ENCODE results near the gene GAL.

The GAL gene

GRCh38 chr11:68659158-68659921 lies 25.0 kb upstream of the GAL start:
- DNase-seq = no peak

DNA sequence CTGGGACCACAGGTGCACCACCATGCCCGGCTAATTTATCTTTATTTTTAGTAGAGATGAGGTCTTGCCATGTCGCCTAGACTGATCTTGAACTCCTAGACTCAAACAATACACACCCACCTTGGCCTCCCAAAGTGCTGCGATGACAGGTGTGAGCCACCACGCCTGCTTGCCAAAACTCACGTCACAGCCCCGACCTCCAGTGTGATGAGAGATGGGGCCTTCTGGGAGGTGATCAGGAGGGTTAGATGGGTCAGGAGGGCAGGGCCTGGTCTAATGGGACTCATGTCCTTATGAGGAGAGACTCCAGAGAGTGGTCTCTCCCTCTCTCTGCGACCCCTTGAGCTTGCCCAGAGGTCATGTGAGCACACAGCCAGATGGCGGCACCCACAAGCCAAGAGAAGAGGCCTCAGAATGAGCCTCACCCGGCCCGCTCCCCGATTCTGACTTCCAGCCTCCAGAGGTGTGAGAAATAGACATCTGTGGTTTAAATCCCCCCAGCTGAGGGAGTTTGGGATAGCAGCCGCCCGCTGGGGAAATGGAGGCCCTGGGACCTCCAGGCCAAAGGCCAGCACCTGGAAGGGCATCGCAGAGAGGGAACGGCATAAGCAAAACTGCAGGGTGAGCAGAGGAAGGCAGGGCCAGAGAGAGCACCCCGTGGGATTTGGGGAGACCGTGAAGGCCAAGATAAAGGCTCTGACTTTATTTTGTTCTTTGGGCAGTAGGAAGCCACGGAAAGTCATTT lies 24.1 kb upstream of the GAL start:
- no peak for DNase-seq

- no peak for DNase-seq
Measured at GRCh38 chr11:68661014-68661413, 23.3 kb upstream of the GAL start.

GRCh38 chr11:68661697-68662603 lies 22.4 kb upstream of the GAL start:
- DNase-seq = no peak

DNA sequence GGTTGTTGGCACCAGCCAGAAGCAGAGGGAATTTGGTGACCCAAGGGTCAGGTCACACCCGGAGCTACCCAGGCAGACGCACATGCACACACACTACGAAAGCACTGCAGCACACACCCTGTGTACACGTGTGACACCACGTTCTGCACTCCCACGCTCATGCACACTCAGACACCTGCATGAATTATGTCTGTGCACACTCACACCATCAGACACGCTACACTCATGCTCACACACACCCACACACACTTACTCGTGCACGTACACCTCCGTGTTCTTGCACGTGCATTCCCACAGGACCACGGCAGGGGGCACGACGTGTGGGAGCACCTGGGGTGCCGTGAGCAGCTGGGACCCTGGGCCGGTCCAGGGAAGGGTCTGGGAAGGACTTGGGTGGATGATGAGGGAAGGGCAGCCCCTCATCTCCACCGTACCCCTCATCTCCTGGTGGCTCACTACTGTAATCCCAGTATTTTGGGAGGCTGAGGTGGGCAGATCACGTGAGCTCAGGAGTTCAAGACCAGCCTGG lies 20.8 kb upstream of the GAL start:
- DNase-seq = no peak

- DNase-seq = no peak
Measured at GRCh38 chr11:68664141-68664540, 20.2 kb upstream of the GAL start.

DNA sequence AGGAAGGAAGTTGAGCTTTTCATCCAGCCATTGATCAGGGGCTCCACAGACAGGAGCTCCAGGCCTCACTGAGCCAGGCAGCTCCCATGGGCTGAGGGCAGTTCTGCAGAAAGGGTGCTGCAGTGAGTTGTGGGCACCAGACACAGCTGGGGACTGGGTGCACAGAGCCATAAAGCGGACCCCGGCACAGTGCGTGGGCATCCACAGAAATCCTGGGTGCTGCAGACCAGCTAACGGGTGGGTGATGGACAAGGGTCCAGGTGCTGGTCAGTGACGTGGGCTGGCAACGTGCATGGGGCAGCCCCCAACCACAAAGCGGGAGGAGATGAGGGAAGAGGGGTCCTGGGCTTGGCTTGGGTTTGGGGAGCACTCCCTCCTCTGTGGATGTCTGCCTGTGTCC lies 19.4 kb upstream of the GAL start:
- DNase-seq = no peak

- no peak for DNase-seq
Measured at GRCh38 chr11:68665436-68665835, 18.9 kb upstream of the GAL start.

GRCh38 chr11:68666849-68667248 lies 17.5 kb upstream of the GAL start:
- no peak for DNase-seq

DNA sequence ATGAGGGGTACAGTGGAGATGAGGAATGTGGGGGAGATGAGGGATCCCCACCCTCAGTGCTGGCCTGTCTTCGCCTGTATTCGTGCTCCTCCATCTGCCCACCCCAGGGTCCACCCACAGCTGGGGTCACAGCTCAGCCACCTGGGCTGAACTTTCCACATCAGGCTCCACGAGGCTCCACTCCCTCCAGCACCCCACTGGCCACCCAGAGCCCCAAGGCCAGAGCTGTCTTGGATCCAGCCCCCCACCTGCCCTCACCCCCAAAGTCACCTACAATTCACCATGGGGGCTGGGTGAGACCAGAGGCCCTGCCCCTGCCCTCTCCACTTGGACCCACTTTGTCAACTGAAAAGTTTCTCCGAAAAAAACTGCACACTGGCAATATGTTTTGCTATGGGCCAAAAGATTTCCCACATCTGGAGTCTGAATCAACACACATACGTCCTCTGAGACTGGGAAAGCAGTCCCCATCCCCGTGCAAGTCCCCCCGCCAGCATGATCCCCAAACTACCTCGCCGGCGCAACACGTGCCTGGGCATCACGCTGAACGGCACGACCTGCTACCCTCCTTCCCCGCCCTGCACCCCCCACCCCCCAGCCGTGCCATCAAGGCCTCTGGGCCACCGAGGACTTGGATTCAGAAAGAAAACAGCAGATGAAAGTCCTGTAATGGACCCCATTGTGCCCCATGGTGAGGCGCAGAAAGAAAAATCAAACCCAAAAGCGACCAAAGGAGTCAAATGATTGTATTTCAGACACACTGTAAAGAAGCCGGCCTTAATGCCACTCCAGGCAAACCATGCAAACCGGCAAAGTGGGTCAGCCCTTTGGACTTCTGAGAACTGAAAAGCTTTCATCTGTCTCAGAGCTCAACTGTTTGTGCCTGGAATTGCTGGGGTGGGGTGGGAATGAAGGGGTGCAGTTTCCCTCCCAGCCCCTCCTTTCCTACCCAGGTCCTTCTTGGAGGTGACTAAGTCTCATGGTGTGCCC lies 16.5 kb upstream of the GAL start:
- DNase-seq = no peak

- DNase-seq = no peak
Measured at GRCh38 chr11:68669301-68670090, 14.8 kb upstream of the GAL start.

GRCh38 chr11:68670208-68670992 lies 13.9 kb upstream of the GAL start:
- DNase-seq = no peak

DNA sequence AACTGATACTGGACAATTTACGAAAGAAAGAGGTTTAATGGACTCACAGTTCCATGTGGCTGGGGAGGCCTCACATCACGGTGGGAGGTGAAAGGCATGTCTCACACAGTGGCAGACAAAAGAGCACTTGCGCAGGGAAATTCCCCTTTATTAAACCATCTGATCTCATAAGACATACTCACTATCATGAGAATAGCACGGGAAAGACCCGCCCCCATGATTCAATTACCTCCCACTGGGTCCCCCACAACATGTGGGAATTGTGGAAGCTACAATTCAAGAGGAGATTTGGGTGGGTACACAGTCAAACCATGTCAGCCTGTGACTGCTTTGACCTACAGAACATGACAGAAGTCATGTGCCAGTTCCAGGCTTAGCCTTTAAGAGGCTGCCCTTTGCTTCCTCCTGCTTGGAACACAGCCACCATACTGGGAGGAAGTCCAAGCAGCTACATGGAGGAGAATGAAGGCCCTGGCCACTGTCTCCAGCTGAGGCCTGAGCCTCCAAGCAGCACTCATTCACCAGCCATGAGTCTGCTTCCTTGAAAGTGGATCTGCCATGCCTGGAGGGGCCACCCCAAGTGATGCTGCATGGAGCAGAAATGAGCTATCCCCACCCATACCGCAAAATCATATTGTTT lies 10.9 kb upstream of the GAL start:
- DNase-seq = no peak

DNA sequence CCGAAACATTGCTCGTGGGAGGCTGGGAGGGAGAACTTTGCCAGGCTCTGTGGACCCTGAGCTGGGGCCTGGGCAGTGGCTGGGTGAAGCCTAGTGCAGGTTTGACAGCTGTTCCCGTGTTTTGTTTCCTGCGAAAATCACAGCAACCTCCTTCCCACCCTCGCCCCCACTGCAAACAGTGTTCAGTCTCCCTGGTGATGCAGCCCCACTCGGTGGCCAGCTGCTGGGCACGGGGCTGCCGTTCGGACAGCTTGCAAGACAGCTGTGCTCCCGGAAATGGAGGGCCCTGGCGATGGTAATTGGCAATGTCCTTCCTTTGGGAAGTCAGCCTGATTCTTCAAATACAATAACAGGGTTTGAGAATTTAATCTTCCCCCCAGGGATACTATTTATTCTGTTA lies 10.4 kb upstream of the GAL start:
- no peak for DNase-seq

- no peak for DNase-seq
Measured at GRCh38 chr11:68674461-68674860, 9.9 kb upstream of the GAL start.

DNA sequence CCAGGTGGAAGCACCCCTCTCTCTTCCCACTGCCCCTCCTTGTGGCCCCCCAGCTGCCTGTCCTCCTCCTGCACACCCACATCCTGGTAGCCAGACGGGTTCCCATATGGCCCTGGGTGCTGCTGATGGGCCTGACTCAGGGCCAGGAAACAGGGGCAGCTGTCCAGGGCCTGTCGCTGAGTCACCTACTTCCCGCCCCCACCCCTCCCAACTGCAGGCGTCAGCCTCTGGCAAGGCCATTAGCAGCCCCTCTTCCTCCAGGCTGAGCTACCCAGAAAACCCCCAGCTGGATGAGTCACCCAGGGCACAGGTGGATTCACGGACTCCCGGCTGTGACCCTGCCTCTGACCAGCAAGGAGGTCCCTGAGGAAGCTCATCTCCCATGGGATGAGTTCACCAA lies 6.9 kb upstream of the GAL start:
- no peak for DNase-seq

DNA sequence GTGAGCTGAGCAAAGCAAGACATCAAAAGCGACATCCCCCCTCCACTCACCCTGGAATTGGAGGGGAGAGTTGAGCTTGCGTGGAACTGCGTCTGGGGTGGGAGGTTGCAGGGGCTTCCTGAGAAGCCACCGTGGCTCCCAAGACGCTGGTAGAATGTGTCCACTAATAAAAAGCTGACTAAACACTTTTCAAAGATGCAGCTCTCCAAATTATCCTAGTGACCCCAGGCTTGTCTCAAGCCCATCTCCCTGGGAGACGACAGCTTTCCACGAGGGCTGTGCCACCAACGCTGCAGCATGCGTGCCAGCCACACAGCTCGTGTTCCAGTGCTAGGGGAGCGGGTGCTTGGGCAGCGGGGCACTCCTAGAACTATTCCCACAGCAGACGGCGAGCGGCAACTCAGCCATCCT lies 6.3 kb upstream of the GAL start:
- no peak for DNase-seq

- DNase-seq = no peak
Measured at GRCh38 chr11:68680541-68681231, 3.7 kb upstream of the GAL start.

- no peak for DNase-seq
Measured at GRCh38 chr11:68682531-68682961, 1.8 kb upstream of the GAL start.

Data from activated T-cell treated with anti-CD3 and anti-CD28 coated beads for 4 hours (primary cell).